ENCODE measurements around the gene REM2.

GRCh38 chr14:22893706-22894105 lies 10.7 kb downstream of the REM2 start:
- no peak for TF ChIP-seq CTCF (IDR thresholded peaks at IDR 0.05)
- TF ChIP-seq RAD21 (IDR thresholded peaks at IDR 0.05; ENCODE audit: low read length) = no peak
- no peak for TF ChIP-seq GABPA (IDR thresholded peaks at IDR 0.05; ENCODE audit: low read depth)
- TF ChIP-seq JUND (IDR thresholded peaks at IDR 0.05) = no peak
- no peak for TF ChIP-seq YY1 (IDR thresholded peaks at IDR 0.05; ENCODE audit: low read depth)
- TF ChIP-seq REST (IDR thresholded peaks at IDR 0.05; ENCODE audit: low read depth, low read length) = no peak
- TF ChIP-seq MXI1 (IDR thresholded peaks at IDR 0.05; ENCODE audit: low read depth, low read length) = no peak
- TF ChIP-seq EP300 (IDR thresholded peaks at IDR 0.05; ENCODE audit: borderline replicate concordance in 1 of 2, low read depth in 1 of 2, low read length in 1 of 2) = no peak
